Measurements from ENCODE around the gene KLK2. TPM values are rescaled to one million over a fixed set of nuclear protein-coding genes. Genes with fewer than 3 reads are reported as not detected.

Gene KLK2
- total RNA-seq, 1 experiment from 2014 or later = not detected

DNA sequence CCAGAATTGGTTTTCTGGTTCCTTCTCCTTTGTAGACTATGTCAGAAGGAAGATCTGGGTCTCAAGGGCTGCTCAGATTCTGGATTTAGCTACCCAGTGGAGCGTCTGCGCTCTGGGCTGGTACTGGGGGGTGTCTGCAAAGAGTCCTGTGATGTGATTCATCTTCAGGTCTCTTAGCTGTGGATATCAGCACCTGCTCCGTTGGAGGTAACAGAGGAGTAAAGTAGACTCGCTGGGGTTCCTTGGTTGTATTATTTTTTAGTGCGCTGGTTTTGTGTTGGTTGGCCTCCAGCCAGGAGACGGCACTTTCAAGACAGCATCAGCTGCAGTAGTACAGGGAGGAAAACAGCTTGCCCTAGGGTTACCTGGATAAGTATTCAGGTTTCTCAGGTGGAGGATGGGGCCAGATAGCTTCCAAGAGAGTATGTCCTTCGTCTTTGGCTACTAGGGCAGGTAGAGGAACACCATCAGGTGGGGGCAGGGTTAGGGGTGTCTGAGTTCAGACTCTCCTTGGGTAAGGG, 29.5 kb upstream of the KLK2 start:
- RAD21 ChIA-PET (ENCODE audit: low non-redundant PET in 1 of 2, low total read pairs in 2 of 2, uncharacterized antibody in 2 of 2, unreplicated experiment in 2 of 2) = no interaction called here
- Histone ChIP-seq H3K4me1 (ENCODE audit: control insufficient read depth in 1 of 2, insufficient read depth in 2 of 2, low read length in 2 of 2) (peaks cover 0 to 7% of the 10 kb centered on the region in 2 experiments; a peak in 1 of 4 replicates), H3K79me2 (ENCODE audit: insufficient read depth, low read length) (no peaks in the 10 kb centered on the region), H3K27ac (ENCODE audit: low read depth, low read length) (no peak overlapping the region), H3K36me3 (ENCODE audit: control insufficient read depth in 1 of 2, insufficient read depth in 2 of 2, low read length in 2 of 2) (no peaks in the 10 kb centered on the region), H3K27me3 (ENCODE audit: insufficient read depth, low read length) (0 out of 2 replicates have a peak, but pooled peaks cover 7% of the 10 kb centered on the region), H3K9me3 (ENCODE audit: control insufficient read depth in 1 of 2, insufficient read depth in 1 of 2, low read depth in 1 of 2, low read length in 2 of 2) (no peaks in the 10 kb centered on the region; a peak in 1 of 4 replicates), H3K4me3 (replicated peaks in 1 of 2; ENCODE audit: low read depth in 1 of 2, low read length in 2 of 2) (no peak overlapping the region), H3K9me2 (ENCODE audit: insufficient read depth) (no peaks in the 10 kb centered on the region), H3K4me2 (ENCODE audit: low read length) (no peak overlapping the region), H4K20me1 (ENCODE audit: insufficient read depth) (no peaks in the 10 kb centered on the region), H3K9ac (ENCODE audit: low read length) (no peak overlapping the region), H2AFZ (ENCODE audit: low read depth, low read length, poor library complexity, severe bottlenecking) (no peak overlapping the region)
- CTCF ChIA-PET = no interaction called here
- intact Hi-C loops (cut with micrococcal nuclease) = no loop called here
- no TSS peak for BruUV-seq (replicated peaks)
- TF ChIP-seq SIN3A (IDR thresholded peaks at IDR 0.05; ENCODE audit: low read depth) (no peak), EZH2phosphoT487 (IDR thresholded peaks at IDR 0.05; ENCODE audit: borderline replicate concordance) (no peak), YY1 (IDR thresholded peaks at IDR 0.05; ENCODE audit: extremely low read depth, insufficient replicate concordance, low read depth, low read length) (no peak)
- TF ChIP-seq, protein P1, sequence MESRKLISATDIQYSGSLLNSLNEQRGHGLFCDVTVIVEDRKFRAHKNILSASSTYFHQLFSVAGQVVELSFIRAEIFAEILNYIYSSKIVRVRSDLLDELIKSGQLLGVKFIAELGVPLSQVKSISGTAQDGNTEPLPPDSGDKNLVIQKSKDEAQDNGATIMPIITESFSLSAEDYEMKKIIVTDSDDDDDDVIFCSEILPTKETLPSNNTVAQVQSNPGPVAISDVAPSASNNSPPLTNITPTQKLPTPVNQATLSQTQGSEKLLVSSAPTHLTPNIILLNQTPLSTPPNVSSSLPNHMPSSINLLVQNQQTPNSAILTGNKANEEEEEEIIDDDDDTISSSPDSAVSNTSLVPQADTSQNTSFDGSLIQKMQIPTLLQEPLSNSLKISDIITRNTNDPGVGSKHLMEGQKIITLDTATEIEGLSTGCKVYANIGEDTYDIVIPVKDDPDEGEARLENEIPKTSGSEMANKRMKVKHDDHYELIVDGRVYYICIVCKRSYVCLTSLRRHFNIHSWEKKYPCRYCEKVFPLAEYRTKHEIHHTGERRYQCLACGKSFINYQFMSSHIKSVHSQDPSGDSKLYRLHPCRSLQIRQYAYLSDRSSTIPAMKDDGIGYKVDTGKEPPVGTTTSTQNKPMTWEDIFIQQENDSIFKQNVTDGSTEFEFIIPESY (IDR thresholded peaks at IDR 0.05; ENCODE audit: extremely low read depth, insufficient replicate concordance, low read length) = no peak
- ATAC-seq (no peak), DNase-seq (ENCODE audit: low read depth, low spot score) (no peak)
- POLR2A ChIA-PET = interaction anchor here (1.0 kb wide), 1 partner anchor 53 kb away, joined by 3 read pairs; no protein-coding TSS in a partner anchor

DNA sequence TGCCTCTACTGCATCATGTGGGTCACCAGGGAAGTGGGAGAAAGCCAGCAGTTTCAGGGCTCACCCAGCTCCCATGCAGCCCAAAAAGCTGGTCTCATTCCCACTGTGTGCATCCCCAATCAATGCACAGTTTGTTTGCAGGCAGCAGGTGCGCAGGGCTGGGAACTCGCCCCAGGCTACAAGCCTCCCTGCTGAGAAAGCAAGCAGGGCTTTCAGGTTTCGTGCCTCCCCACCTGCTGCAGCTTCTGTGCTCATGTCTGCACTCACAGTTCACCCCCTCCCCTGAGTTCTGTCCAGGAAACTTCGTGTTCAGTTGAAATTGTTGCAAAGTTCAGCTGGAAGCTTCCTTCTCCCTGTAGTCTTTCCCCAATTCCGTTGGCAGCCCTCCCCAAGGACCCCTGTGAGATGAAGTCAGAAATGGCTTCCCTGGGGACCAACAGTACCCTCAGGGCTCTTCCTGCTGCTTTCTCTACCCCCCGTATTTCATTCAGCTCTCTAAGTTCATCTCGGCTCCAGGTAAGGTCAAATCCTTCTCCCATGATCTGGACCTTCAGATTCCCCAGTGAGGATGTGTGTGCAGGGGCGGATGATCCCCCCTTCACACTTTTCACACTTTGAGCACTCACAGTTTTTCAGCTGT, 28.8 kb upstream of the KLK2 start:
- intact Hi-C loops (cut with micrococcal nuclease) = no loop called here
- no peaks in the 10 kb centered on the region for H4K20me1 ChIP-seq (ENCODE audit: insufficient read depth)
- H2AFZ ChIP-seq (ENCODE audit: low read depth, low read length, poor library complexity, severe bottlenecking) = no peak overlapping the region
- BruUV-seq (replicated peaks) = no TSS peak
- no peaks in the 10 kb centered on the region for H3K36me3 ChIP-seq (ENCODE audit: control insufficient read depth in 1 of 2, insufficient read depth in 2 of 2, low read length in 2 of 2)
- H3K9me3 ChIP-seq (ENCODE audit: control insufficient read depth in 1 of 2, insufficient read depth in 1 of 2, low read depth in 1 of 2, low read length in 2 of 2) = no peaks in the 10 kb centered on the region; a peak in 1 of 4 replicates
- H3K27me3 ChIP-seq (ENCODE audit: insufficient read depth, low read length) = 0 out of 2 replicates have a peak, but pooled peaks cover 7% of the 10 kb centered on the region
- CTCF ChIA-PET = no interaction called here
- RAD21 ChIA-PET (ENCODE audit: low non-redundant PET in 1 of 2, low total read pairs in 2 of 2, uncharacterized antibody in 2 of 2, unreplicated experiment in 2 of 2) = no interaction called here
- no peak for DNase-seq (ENCODE audit: low read depth, low spot score)
- no peaks in the 10 kb centered on the region for H3K79me2 ChIP-seq (ENCODE audit: insufficient read depth, low read length)
- H3K4me3 ChIP-seq (replicated peaks in 1 of 2; ENCODE audit: low read depth in 1 of 2, low read length in 2 of 2) = no peak overlapping the region
- no peak for ATAC-seq
- no peak overlapping the region for H3K27ac ChIP-seq (ENCODE audit: low read depth, low read length)
- no peak overlapping the region for H3K4me2 ChIP-seq (ENCODE audit: low read length)
- H3K9me2 ChIP-seq (ENCODE audit: insufficient read depth) = no peaks in the 10 kb centered on the region
- peaks cover 0 to 7% of the 10 kb centered on the region in 2 experiments; a peak in 1 of 4 replicates for H3K4me1 ChIP-seq (ENCODE audit: control insufficient read depth in 1 of 2, insufficient read depth in 2 of 2, low read length in 2 of 2)
- POLR2A ChIA-PET = no interaction called here
- H3K9ac ChIP-seq (ENCODE audit: low read length) = no peak overlapping the region
- TF ChIP-seq YY1 (IDR thresholded peaks at IDR 0.05; ENCODE audit: extremely low read depth, insufficient replicate concordance, low read depth, low read length) = no peak
- TF ChIP-seq, protein P2, sequence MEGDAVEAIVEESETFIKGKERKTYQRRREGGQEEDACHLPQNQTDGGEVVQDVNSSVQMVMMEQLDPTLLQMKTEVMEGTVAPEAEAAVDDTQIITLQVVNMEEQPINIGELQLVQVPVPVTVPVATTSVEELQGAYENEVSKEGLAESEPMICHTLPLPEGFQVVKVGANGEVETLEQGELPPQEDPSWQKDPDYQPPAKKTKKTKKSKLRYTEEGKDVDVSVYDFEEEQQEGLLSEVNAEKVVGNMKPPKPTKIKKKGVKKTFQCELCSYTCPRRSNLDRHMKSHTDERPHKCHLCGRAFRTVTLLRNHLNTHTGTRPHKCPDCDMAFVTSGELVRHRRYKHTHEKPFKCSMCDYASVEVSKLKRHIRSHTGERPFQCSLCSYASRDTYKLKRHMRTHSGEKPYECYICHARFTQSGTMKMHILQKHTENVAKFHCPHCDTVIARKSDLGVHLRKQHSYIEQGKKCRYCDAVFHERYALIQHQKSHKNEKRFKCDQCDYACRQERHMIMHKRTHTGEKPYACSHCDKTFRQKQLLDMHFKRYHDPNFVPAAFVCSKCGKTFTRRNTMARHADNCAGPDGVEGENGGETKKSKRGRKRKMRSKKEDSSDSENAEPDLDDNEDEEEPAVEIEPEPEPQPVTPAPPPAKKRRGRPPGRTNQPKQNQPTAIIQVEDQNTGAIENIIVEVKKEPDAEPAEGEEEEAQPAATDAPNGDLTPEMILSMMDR (IDR thresholded peaks at IDR 0.05 in 2 of 3, conservative IDR thresholded peaks at IDR 0.05 in 1 of 3; ENCODE audit: borderline replicate concordance in 1 of 3, insufficient read depth in 1 of 3, low read depth in 2 of 3, low read length in 2 of 3) = no peak
- TF ChIP-seq, protein P1 (IDR thresholded peaks at IDR 0.05; ENCODE audit: extremely low read depth, insufficient replicate concordance, low read length) = no peak
- TF ChIP-seq ZNF274 (IDR thresholded peaks at IDR 0.05; ENCODE audit: low read depth, low read length) = no peak
- no peak for TF ChIP-seq ZFX (IDR thresholded peaks at IDR 0.05)
- TF ChIP-seq EZH2phosphoT487 (IDR thresholded peaks at IDR 0.05; ENCODE audit: borderline replicate concordance) = no peak
- no peak for TF ChIP-seq ATF3 (IDR thresholded peaks at IDR 0.05)

All from HCT116 (cell line).